ENCODE results near the gene MAFF. TPM values are rescaled to one million over a fixed set of nuclear protein-coding genes. Genes with fewer than 3 reads are reported as not detected.
A peak's percentile ranks its signal among the peaks of the same experiment; 100 is the strongest.
"Not testable (repeated sequence)": the region's sequence is repeated elsewhere in the genome, so short reads cannot be mapped to it uniquely, and the experiment has no call there.

The MAFF gene
- total RNA-seq, 4 donors from 2014 or later: 68.1 to 110 (median 96.8) TPM

DNA sequence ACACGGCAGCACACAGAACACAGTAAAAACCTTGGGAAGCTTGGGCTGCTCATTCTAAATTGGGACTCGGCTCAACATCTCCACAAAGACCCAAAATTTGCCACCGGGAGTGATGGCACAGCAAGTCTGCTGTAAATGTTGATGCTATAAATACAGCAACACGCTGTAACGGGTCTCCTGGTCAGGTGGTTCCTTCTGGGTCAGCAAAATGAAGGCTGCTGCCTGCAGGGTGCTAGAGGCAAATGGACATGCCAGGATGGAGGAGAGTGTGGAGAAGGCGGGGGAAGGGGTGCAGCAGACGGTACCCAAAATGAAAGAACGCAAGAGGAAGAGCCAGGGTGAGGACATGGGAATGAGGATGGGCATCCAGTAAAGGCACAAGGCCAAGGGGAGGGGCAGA lies 30.4 kb downstream of the MAFF start:
- DNase-seq (ENCODE audit: low spot score in 2 of 2): no peak
- TF ChIP-seq, protein P1, sequence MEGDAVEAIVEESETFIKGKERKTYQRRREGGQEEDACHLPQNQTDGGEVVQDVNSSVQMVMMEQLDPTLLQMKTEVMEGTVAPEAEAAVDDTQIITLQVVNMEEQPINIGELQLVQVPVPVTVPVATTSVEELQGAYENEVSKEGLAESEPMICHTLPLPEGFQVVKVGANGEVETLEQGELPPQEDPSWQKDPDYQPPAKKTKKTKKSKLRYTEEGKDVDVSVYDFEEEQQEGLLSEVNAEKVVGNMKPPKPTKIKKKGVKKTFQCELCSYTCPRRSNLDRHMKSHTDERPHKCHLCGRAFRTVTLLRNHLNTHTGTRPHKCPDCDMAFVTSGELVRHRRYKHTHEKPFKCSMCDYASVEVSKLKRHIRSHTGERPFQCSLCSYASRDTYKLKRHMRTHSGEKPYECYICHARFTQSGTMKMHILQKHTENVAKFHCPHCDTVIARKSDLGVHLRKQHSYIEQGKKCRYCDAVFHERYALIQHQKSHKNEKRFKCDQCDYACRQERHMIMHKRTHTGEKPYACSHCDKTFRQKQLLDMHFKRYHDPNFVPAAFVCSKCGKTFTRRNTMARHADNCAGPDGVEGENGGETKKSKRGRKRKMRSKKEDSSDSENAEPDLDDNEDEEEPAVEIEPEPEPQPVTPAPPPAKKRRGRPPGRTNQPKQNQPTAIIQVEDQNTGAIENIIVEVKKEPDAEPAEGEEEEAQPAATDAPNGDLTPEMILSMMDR (IDR thresholded peaks at IDR 0.05): no peak
- TF ChIP-seq EP300 (IDR thresholded peaks at IDR 0.05): no peak
- no peak for TF ChIP-seq POLR2A (IDR thresholded peaks at IDR 0.05)
- H3K27ac ChIP-seq: peak overlapping the region in 1 of 4 donors; percentile 87
- no peak overlapping the region for H3K4me3 ChIP-seq
- peaks cover 0 to 82% (median 0%) of the 10 kb centered on the region in 3 donors for H3K36me3 ChIP-seq
- WGBS, 2 donors: 73 to 81% methylated on average over 8 of the region's 8 CpGs
- peaks cover 0 to 81% (median 15%) of the 10 kb centered on the region in 4 donors for H3K4me1 ChIP-seq
- no peaks in the 10 kb centered on the region for H3K27me3 ChIP-seq
- H3K9me3 ChIP-seq: no peaks in the 10 kb centered on the region

DNA sequence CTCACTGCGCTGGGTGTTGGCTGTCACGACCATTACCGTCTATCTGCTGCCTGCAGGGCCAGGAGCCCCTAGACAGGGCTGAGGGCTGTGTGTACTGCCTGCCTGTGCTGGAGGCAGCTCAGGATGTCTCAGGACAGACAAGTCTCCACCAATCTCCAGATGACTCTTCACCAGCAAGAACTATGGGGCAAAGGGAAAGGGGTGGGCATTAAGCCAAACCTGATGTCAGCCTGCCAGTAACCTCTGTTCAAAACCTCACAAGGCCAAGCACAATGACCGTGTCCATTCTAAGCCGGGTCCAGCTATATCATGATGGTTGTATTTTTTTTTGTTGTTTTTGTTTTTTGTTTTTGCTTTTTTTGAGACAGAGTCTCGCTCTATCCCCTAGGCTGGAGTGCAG lies 31.6 kb downstream of the MAFF start:
- peaks cover 2 to 81% (median 14%) of the 10 kb centered on the region in 4 donors for H3K4me1 ChIP-seq
- H3K36me3 ChIP-seq: peaks cover 0 to 73% (median 0%) of the 10 kb centered on the region in 3 donors

DNA sequence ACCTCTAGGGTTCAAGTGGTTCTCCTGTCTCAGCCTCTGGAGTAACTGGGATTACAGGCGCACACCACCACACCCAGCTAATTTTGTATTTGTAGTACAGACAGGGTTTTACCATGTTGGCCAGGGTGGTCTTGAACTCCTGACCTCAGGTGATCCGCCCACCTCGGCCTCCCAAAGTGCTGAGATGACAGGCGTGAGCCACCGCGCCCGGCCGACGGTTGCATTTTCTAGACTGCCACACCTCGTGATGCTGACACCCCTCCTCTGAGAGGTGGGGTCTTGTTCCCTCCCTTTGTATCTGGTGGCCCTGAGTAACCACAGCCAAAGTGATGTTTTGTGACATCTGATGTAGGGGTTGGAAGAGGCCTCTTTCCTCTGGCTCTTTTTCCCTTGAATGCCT lies 32.1 kb downstream of the MAFF start:
- peaks cover 0 to 73% (median 0%) of the 10 kb centered on the region in 3 donors for H3K36me3 ChIP-seq
- WGBS, 2 donors: 90 to 92% methylated on average over 10 of the region's 10 CpGs
- not testable (repeated sequence) for DNase-seq (ENCODE audit: low spot score in 2 of 2); H3K27me3 ChIP-seq; H3K9me3 ChIP-seq; H3K4me3 ChIP-seq
- peaks cover 6 to 81% (median 14%) of the 10 kb centered on the region in 4 donors for H3K4me1 ChIP-seq
- H3K27ac ChIP-seq: peak overlapping the region in 1 of 4 donors; percentile 87

More for the DNA sequence above, 31.6 kb downstream of the MAFF start:
- Histone ChIP-seq H3K9me3 (no peaks in the 10 kb centered on the region), H3K4me3 (no peak overlapping the region), H3K27ac (peak overlapping the region in 1 of 4 donors; percentile 87), H3K27me3 (no peaks in the 10 kb centered on the region)
- TF ChIP-seq POLR2A (IDR thresholded peaks at IDR 0.05) (no peak), EP300 (IDR thresholded peaks at IDR 0.05) (peak in 1 of 2 donors; percentile 15)
- TF ChIP-seq, protein P1 (IDR thresholded peaks at IDR 0.05): no peak
- DNase-seq (ENCODE audit: low spot score in 2 of 2): no peak
- WGBS, 2 donors: 59 to 62% methylated on average over 6 of the region's 6 CpGs

DNA sequence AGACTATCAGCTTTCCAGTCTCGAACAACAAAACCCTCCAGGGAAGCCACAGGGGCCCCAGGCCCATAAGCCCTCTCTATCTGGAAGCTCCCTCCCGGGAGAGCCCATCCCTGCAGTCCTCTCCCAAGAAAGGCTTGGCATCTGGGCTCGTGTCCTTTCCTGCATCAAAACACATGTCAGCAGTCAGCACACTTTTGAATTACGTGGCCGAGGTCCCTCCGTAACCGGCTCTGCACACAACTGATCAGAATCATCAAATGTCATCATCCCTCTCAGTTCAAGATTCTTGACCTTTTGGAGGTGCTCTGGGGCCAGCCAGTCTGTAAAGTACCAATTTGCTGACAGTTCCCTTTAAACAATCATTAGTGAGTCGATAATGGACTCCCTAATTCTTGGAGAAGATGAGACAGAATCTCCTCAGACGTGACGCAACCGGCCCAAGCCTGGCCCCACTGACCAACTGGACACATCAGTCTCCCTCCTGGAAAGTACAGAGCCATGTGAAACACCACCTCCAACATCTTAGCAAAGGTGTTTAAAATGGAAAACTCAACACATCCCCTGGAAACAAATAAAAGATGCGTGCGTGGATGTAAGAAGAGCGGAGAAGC lies 33.6 kb downstream of the MAFF start:
- H3K4me1 ChIP-seq: peaks cover 6 to 86% (median 20%) of the 10 kb centered on the region in 4 donors
- DNase-seq (ENCODE audit: low spot score in 2 of 2): no peak
- H3K36me3 ChIP-seq: peaks cover 0 to 65% (median 0%) of the 10 kb centered on the region in 3 donors
- 74 to 77% methylated on average over 14 of the region's 14 CpGs for WGBS, 2 donors
- H3K9me3 ChIP-seq: no peaks in the 10 kb centered on the region
- H3K4me3 ChIP-seq: no peak overlapping the region
- no peaks in the 10 kb centered on the region for H3K27me3 ChIP-seq
- TF ChIP-seq EP300 (IDR thresholded peaks at IDR 0.05) (no peak), POLR2A (IDR thresholded peaks at IDR 0.05) (no peak)
- TF ChIP-seq, protein P1 (IDR thresholded peaks at IDR 0.05): no peak
- peak overlapping the region in 2 of 4 donors; percentile 84 to 87 for H3K27ac ChIP-seq

DNA sequence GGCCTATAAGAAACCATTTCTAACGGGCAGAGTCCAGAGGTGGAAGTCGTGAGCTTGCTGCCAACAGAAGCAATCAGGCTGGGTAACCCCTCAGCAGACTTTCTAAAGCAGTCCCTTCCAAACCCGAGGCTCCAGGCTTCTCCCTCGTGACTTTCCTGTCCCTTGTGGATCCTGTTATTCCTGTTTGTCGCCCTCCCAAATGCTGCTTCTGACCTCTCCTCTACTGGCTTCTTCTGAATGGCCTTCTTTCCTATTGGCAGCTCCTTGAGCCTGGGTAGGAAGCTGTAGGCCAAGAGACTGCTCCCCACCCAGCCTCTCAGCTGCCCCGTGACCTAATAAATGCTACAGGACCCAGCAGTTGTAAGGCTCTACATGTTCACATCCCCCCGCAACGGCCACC lies 35.0 kb downstream of the MAFF start:
- Histone ChIP-seq H3K36me3 (peaks cover 0 to 51% (median 0%) of the 10 kb centered on the region in 3 donors), H3K9me3 (no peaks in the 10 kb centered on the region), H3K27me3 (no peaks in the 10 kb centered on the region), H3K4me3 (no peak overlapping the region), H3K27ac (peak overlapping the region in 3 of 4 donors; percentile 26 to 87 (median 84)), H3K4me1 (peaks cover 6 to 89% (median 21%) of the 10 kb centered on the region in 4 donors)
- WGBS, 2 donors: 71 to 76% methylated on average over 8 of the region's 8 CpGs
- DNase-seq (ENCODE audit: low spot score in 2 of 2): no peak
- TF ChIP-seq EP300 (IDR thresholded peaks at IDR 0.05) (no peak), POLR2A (IDR thresholded peaks at IDR 0.05) (no peak)
- TF ChIP-seq, protein P1 (IDR thresholded peaks at IDR 0.05): no peak
